Measurements from ENCODE around the gene PCDHGA8.

PCDHGA8 gene

GRCh38 chr5:141441571-141442170, 49.2 kb downstream of the PCDHGA8 start:
- Histone ChIP-seq H3K79me2 (ENCODE audit: insufficient read depth, low read length) (no peaks in the 10 kb centered on the region), H3K36me3 (ENCODE audit: insufficient read depth, low read length) (no peaks in the 10 kb centered on the region), H3K27me3 (ENCODE audit: insufficient read depth, low read length, poor library complexity) (no peaks in the 10 kb centered on the region), H3K4me2 (ENCODE audit: insufficient read depth, low read length) (no peak overlapping the region), H3K9me3 (ENCODE audit: insufficient read depth, low read length, severe bottlenecking) (no peaks in the 10 kb centered on the region), H3K27ac (ENCODE audit: low read length) (no peak overlapping the region), H2AFZ (ENCODE audit: low read depth, low read length) (no peak overlapping the region), H4K20me1 (ENCODE audit: insufficient read depth, low read length) (no peaks in the 10 kb centered on the region), H3K4me3 (ENCODE audit: low read depth in 1 of 2, low read length in 2 of 2) (no peak overlapping the region), H3K4me1 (ENCODE audit: insufficient read depth, low read length) (no peaks in the 10 kb centered on the region), H3K9ac (ENCODE audit: low read depth, low read length) (no peak overlapping the region)
- TF ChIP-seq CTCF (IDR thresholded peaks at IDR 0.05; ENCODE audit: borderline replicate concordance, extremely low read depth, low read length, poor library complexity, severe bottlenecking) (no peak), EZH2 (IDR thresholded peaks at IDR 0.05; ENCODE audit: borderline replicate concordance, low read depth, low read length, severe bottlenecking) (no peak)
- no peak for DNase-seq
- ATAC-seq (ENCODE audit: insufficient read depth, low read depth): no peak

All from DND-41 (cell line).